SK-N-SH treated with all-trans-retinoic acid at 6 μM for 48 hours (cell line): ENCODE data around the gene COX7A2.

Experiments
- ATAC-seq: fragments of 200-7000 bp; cut with Tn5 transposase; 3 replicates; pipeline ENCODE4 v1.9.1; 2020; ENCODE audit warnings: mild to moderate bottlenecking, moderate library complexity
- ARNTL ChIP-seq: fragments of 450-650 bp; formaldehyde crosslinking; IDR thresholded peaks from 2 replicates; pipeline ENCODE4 v1.5.0; 2020; ENCODE audit warnings: low read depth, mild to moderate bottlenecking, moderate library complexity, borderline replicate concordance
- BACH2 ChIP-seq: fragments of 250-450 bp; sonication (Bioruptor Pico); IDR thresholded peaks from 2 replicates; pipeline ENCODE4 v1.9.0; 2021; ENCODE audit warnings: mild to moderate bottlenecking, borderline replicate concordance
- CSDC2 ChIP-seq: fragments of 250-450 bp; sonication (Bioruptor Pico); IDR thresholded peaks from 2 replicates; pipeline ENCODE4 v1.5.0; 2020; ENCODE audit warnings: mild to moderate bottlenecking, moderate library complexity
- ESRRG ChIP-seq: fragments of 250-450 bp; sonication (Bioruptor Pico); IDR thresholded peaks from 2 replicates; pipeline ENCODE4 v1.6.1; 2021; ENCODE audit warnings: mild to moderate bottlenecking
- GLIS3 ChIP-seq: fragments of 250-450 bp; sonication (Bioruptor Pico); IDR thresholded peaks from 2 replicates; pipeline ENCODE4 v1.5.0; 2020; ENCODE audit warnings: mild to moderate bottlenecking, moderate library complexity
- ISL1 ChIP-seq: fragments of 250-450 bp; sonication (Bioruptor Pico); IDR thresholded peaks from 2 replicates; pipeline ENCODE4 v2.1.2; 2022; ENCODE audit warnings: mild to moderate bottlenecking, moderate library complexity
- OSR1 ChIP-seq: fragments of 250-450 bp; sonication (Bioruptor Pico); IDR thresholded peaks from 2 replicates; pipeline ENCODE4 v1.8.0; 2022; ENCODE audit warnings: moderate library complexity, mild to moderate bottlenecking, inconsistent platforms
- PPARA ChIP-seq: fragments of 250-450 bp; sonication (Bioruptor Pico); IDR thresholded peaks from 2 replicates; pipeline ENCODE4 v1.5.0; 2020; ENCODE audit warnings: mild to moderate bottlenecking, borderline replicate concordance
- RARB ChIP-seq: fragments of 250-450 bp; sonication (Bioruptor Pico); IDR thresholded peaks from 2 replicates; pipeline ENCODE4 v1.8.0; 2021; ENCODE audit warnings: mild to moderate bottlenecking, moderate library complexity
- SNAI2 ChIP-seq: fragments of 250-450 bp; sonication (Bioruptor Pico); IDR thresholded peaks from 2 replicates; pipeline ENCODE4 v1.5.0; 2020; ENCODE audit warnings: mild to moderate bottlenecking, moderate library complexity
- TCF4 ChIP-seq: fragments of 250-450 bp; sonication (Bioruptor Pico); IDR thresholded peaks from 2 replicates; pipeline ENCODE4 v1.8.0; 2021; ENCODE audit warnings: mild to moderate bottlenecking, moderate library complexity, borderline replicate concordance
- ZC3H10 ChIP-seq: fragments of 250-450 bp; sonication (Bioruptor Pico); IDR thresholded peaks from 2 replicates; pipeline ENCODE4 v1.5.1; 2021; ENCODE audit warnings: mild to moderate bottlenecking, moderate library complexity
- ZFP3 ChIP-seq: fragments of 250-450 bp; sonication (Bioruptor Pico); IDR thresholded peaks from 2 replicates; pipeline ENCODE4 v1.5.0; 2020; ENCODE audit warnings: mild to moderate bottlenecking, moderate library complexity
- ZFP30 ChIP-seq: fragments of 450-650 bp; formaldehyde crosslinking; IDR thresholded peaks from 2 replicates; pipeline ENCODE4 v1.5.0; 2022; ENCODE audit warnings: mild to moderate bottlenecking, moderate library complexity
- ZNF565 ChIP-seq: fragments of 450-650 bp; formaldehyde crosslinking; conservative IDR thresholded peaks from 2 replicates; pipeline ENCODE4 v1.5.0; 2020; ENCODE audit warnings: low read depth, mild to moderate bottlenecking, moderate library complexity
- ZNF70 ChIP-seq: fragments of 450-650 bp; formaldehyde crosslinking; IDR thresholded peaks from 2 replicates; pipeline ENCODE4 v1.5.0; 2020; ENCODE audit warnings: mild to moderate bottlenecking, moderate library complexity
- ZNF8 ChIP-seq: fragments of 450-650 bp; formaldehyde crosslinking; IDR thresholded peaks from 2 replicates; pipeline ENCODE4 v1.5.0; 2020; ENCODE audit warnings: mild to moderate bottlenecking, moderate library complexity
- TF ChIP-seq, protein P1 (sequence below): fragments of 250-450 bp; sonication (Bioruptor Pico); IDR thresholded peaks from 2 replicates; pipeline ENCODE4 v1.5.1; 2020; ENCODE audit warnings: low read depth, mild to moderate bottlenecking, moderate library complexity
- TF ChIP-seq, protein P2 (sequence below): fragments of 250-450 bp; sonication (Bioruptor Pico); IDR thresholded peaks from 2 replicates; pipeline ENCODE4 v1.5.0; 2020; ENCODE audit warnings: mild to moderate bottlenecking, moderate library complexity
- TF ChIP-seq, protein P3 (sequence below): fragments of 250-450 bp; sonication (Bioruptor Pico); IDR thresholded peaks from 2 replicates; pipeline ENCODE4 v1.8.0; 2021; ENCODE audit warnings: low read depth, mild to moderate bottlenecking, moderate library complexity, borderline replicate concordance
- TF ChIP-seq, protein P4 (sequence below): fragments of 250-450 bp; sonication (Bioruptor Pico); IDR thresholded peaks from 2 replicates; pipeline ENCODE4 v1.5.1; 2021; ENCODE audit warnings: mild to moderate bottlenecking, moderate library complexity

The COX7A2 gene

DNA sequence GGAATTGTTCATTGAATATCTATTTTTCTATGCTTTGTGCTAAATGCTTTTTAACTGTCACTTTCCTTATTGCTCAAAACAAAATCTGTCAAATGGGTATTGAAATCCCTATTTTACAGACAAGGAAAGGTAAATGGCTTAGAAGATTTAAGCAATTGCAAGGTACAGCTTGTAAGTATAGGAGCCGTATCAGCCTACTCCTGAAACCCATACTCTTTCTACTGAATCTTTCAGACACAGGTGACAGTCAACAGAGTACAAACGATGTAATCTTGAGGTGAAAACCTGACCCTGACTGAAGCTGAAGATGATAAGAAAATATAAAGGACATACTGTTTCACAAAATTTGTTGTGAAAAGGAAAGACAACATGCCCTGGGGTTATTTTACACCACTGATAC, 7.0 kb upstream of the COX7A2 start:
- no peak for ATAC-seq

DNA sequence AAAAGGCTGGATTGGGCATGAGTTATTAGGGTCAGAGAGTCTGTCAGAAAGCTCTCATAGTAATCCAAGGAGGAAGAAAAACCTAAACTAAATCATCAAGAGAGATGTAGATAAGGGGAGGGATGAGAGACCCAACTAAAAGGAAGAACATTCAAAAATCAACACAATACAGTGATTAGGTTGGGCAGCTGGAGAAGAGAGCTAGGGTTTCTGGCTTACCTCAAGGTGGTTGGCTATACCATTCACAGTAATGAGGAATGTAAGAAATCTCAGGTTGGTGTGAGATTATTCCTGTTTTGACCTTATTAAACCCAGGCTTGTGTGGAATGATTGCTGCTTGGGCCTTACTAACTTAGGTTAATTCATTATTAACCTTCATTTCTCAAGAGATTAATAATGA, 6.2 kb upstream of the COX7A2 start:
- TF ChIP-seq RARB (CRISPR knock-in tag) (no peak), ISL1 (no peak), BACH2 (no peak)
- TF ChIP-seq, protein P1, sequence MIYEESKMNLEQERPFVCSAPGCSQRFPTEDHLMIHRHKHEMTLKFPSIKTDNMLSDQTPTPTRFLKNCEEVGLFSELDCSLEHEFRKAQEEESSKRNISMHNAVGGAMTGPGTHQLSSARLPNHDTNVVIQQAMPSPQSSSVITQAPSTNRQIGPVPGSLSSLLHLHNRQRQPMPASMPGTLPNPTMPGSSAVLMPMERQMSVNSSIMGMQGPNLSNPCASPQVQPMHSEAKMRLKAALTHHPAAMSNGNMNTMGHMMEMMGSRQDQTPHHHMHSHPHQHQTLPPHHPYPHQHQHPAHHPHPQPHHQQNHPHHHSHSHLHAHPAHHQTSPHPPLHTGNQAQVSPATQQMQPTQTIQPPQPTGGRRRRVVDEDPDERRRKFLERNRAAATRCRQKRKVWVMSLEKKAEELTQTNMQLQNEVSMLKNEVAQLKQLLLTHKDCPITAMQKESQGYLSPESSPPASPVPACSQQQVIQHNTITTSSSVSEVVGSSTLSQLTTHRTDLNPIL (CRISPR knock-in tag): no peak
- TF ChIP-seq, all 23 proteins: peak for 0
- no peak for ATAC-seq

More for the DNA sequence above, 7.0 kb upstream of the COX7A2 start:
- TF ChIP-seq, protein P2, sequence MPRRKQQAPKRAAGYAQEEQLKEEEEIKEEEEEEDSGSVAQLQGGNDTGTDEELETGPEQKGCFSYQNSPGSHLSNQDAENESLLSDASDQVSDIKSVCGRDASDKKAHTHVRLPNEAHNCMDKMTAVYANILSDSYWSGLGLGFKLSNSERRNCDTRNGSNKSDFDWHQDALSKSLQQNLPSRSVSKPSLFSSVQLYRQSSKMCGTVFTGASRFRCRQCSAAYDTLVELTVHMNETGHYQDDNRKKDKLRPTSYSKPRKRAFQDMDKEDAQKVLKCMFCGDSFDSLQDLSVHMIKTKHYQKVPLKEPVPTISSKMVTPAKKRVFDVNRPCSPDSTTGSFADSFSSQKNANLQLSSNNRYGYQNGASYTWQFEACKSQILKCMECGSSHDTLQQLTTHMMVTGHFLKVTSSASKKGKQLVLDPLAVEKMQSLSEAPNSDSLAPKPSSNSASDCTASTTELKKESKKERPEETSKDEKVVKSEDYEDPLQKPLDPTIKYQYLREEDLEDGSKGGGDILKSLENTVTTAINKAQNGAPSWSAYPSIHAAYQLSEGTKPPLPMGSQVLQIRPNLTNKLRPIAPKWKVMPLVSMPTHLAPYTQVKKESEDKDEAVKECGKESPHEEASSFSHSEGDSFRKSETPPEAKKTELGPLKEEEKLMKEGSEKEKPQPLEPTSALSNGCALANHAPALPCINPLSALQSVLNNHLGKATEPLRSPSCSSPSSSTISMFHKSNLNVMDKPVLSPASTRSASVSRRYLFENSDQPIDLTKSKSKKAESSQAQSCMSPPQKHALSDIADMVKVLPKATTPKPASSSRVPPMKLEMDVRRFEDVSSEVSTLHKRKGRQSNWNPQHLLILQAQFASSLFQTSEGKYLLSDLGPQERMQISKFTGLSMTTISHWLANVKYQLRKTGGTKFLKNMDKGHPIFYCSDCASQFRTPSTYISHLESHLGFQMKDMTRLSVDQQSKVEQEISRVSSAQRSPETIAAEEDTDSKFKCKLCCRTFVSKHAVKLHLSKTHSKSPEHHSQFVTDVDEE (CRISPR knock-in tag): no peak
- TF ChIP-seq CSDC2 (no peak), ZNF70 (CRISPR knock-in tag) (no peak), SNAI2 (CRISPR knock-in tag) (no peak), BACH2 (no peak), ESRRG (CRISPR knock-in tag) (no peak), ZFP3 (CRISPR knock-in tag) (no peak), ARNTL (CRISPR knock-in tag) (no peak), ZFP30 (no peak), ZNF565 (CRISPR knock-in tag) (no peak), ISL1 (no peak), ZC3H10 (CRISPR knock-in tag) (no peak), RARB (CRISPR knock-in tag) (no peak), TCF4 (CRISPR knock-in tag) (no peak), PPARA (CRISPR knock-in tag) (no peak), OSR1 (CRISPR knock-in tag) (no peak)
- TF ChIP-seq, protein P1 (CRISPR knock-in tag): no peak
- TF ChIP-seq, protein P3, sequence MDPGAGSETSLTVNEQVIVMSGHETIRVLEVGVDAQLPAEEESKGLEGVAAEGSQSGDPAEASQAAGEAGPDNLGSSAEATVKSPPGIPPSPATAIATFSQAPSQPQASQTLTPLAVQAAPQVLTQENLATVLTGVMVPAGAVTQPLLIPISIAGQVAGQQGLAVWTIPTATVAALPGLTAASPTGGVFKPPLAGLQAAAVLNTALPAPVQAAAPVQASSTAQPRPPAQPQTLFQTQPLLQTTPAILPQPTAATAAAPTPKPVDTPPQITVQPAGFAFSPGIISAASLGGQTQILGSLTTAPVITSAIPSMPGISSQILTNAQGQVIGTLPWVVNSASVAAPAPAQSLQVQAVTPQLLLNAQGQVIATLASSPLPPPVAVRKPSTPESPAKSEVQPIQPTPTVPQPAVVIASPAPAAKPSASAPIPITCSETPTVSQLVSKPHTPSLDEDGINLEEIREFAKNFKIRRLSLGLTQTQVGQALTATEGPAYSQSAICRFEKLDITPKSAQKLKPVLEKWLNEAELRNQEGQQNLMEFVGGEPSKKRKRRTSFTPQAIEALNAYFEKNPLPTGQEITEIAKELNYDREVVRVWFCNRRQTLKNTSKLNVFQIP: no peak
- TF ChIP-seq, protein P4, sequence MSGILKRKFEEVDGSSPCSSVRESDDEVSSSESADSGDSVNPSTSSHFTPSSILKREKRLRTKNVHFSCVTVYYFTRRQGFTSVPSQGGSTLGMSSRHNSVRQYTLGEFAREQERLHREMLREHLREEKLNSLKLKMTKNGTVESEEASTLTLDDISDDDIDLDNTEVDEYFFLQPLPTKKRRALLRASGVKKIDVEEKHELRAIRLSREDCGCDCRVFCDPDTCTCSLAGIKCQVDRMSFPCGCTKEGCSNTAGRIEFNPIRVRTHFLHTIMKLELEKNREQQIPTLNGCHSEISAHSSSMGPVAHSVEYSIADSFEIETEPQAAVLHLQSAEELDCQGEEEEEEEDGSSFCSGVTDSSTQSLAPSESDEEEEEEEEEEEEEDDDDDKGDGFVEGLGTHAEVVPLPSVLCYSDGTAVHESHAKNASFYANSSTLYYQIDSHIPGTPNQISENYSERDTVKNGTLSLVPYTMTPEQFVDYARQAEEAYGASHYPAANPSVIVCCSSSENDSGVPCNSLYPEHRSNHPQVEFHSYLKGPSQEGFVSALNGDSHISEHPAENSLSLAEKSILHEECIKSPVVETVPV (CRISPR knock-in tag): no peak

DNA sequence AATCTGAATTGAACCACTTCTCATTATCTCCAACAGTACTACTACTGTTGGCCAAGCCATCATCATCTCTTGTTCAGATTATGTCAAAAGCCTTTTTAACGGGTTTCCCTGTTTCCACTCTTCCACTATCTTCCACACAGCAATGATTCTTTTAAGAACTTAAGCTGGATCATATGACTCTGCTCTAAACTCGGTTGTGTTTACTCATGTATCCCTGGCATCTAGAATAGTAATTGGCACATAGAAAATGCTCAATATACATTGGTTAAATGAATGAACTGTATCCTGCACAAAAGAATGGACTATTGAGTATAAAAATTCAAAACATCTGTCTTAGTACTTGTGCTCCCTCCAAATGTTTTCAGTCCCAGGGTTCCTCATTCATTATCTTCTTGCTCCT, 2.8 kb upstream of the COX7A2 start:
- ATAC-seq: no peak
- TF ChIP-seq RARB (CRISPR knock-in tag): no peak
- no peak for TF ChIP-seq TCF4 (CRISPR knock-in tag)
- TF ChIP-seq ISL1: no peak
- TF ChIP-seq, protein P2 (CRISPR knock-in tag): no peak
- no peak for TF ChIP-seq ZFP3 (CRISPR knock-in tag)
- TF ChIP-seq ZC3H10 (CRISPR knock-in tag): no peak
- TF ChIP-seq, protein P1 (CRISPR knock-in tag): no peak
- TF ChIP-seq ZNF565 (CRISPR knock-in tag): no peak
- TF ChIP-seq CSDC2: no peak
- TF ChIP-seq GLIS3 (CRISPR knock-in tag): no peak
- TF ChIP-seq, protein P4 (CRISPR knock-in tag): no peak
- TF ChIP-seq ZNF8 (CRISPR knock-in tag): no peak
- TF ChIP-seq BACH2: no peak
